HFF-Myc (cell line): ENCODE measurements around the gene ZBTB45.
A peak's percentile ranks its signal among the peaks of the same experiment; 100 is the strongest.
"Not testable (repeated sequence)": the region's sequence is repeated elsewhere in the genome, so short reads cannot be mapped to it uniquely, and the experiment has no call there.

Experiments used
- DNase-seq: peaks from one replicate; pipeline ENCODE4 v3.0.0-alpha.2; 2011; ENCODE audit warnings: low read depth; ENCODE audit errors: extremely low read depth
- H3K4me3 ChIP-seq: replicated peaks from 2 replicates; pipeline ENCODE4 v1.5.1; 2011; ENCODE audit warnings: low read depth, mild to moderate bottlenecking, control low read depth, low read length
- TF ChIP-seq, protein P1 (sequence below): IDR thresholded peaks from 2 replicates; pipeline ENCODE4 v1.5.1; 2012; ENCODE audit warnings: mild to moderate bottlenecking, low read depth, low read length, control low read depth; ENCODE audit errors: missing control alignments

The ZBTB45 gene

DNA sequence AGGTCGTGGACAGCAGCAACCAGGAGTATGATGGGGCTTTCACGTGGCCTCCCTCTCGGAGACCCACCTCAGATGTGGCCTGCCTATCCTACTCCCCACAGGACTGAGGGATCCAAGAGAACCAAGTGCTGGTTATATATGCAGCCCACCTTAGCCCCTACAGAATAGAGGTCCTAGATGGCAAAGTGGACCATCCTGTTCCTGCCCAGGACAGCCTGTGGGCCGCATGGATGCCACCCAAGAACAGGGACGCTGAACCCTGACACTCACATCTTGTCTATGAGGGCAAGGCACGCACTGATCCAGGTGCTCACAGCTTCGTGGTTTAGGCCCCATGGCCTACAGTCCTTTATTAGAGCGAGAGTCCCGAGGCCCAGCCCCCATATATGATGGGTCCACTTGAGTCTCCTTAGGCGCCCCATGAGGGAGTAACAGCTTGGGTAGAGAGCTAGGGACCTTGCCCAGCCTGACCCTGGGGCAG, 6.4 kb downstream of the ZBTB45 start:
- H3K4me3 ChIP-seq, result no peak overlapping the region
- no peak for DNase-seq
- TF ChIP-seq, protein P1, sequence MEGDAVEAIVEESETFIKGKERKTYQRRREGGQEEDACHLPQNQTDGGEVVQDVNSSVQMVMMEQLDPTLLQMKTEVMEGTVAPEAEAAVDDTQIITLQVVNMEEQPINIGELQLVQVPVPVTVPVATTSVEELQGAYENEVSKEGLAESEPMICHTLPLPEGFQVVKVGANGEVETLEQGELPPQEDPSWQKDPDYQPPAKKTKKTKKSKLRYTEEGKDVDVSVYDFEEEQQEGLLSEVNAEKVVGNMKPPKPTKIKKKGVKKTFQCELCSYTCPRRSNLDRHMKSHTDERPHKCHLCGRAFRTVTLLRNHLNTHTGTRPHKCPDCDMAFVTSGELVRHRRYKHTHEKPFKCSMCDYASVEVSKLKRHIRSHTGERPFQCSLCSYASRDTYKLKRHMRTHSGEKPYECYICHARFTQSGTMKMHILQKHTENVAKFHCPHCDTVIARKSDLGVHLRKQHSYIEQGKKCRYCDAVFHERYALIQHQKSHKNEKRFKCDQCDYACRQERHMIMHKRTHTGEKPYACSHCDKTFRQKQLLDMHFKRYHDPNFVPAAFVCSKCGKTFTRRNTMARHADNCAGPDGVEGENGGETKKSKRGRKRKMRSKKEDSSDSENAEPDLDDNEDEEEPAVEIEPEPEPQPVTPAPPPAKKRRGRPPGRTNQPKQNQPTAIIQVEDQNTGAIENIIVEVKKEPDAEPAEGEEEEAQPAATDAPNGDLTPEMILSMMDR, result no peak

- TF ChIP-seq, protein P1, result no peak
- H3K4me3 ChIP-seq, result no peak within 1 kb of the TSS
- DNase-seq, result no peak
Measured at GRCh38 chr19:58511353-58512208, 8.0 kb downstream of the ZBTB45 start, which contains the start of gene SLC27A5. SLC27A5 (minus strand) TSS chr19:58511992; CDS start chr19:58511955, 37 bp downstream.

GRCh38 chr19:58510084-58510862, 9.3 kb downstream of the ZBTB45 start:
- TF ChIP-seq, protein P1, result no peak
- no peak for DNase-seq
- H3K4me3 ChIP-seq, result no peak overlapping the region

DNA sequence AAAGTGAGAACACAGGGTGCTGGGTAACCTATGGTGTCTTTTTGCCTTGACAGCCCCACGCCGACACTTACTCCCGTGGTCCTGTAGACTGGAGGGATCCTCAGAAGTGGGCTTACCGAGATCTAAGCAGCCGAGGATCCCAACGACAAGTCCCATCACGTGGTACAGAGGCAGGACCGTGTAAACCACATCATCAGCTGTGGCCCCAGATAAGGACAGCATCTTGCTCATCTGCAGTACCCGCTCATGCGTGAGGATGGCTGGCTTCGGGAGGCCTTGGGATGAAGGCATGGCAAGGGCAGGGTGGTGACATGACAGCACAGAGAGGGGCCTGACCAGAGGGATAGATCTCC, 9.9 kb downstream of the ZBTB45 start:
- no peak for DNase-seq
- TF ChIP-seq, protein P1, result no peak
- no peak overlapping the region for H3K4me3 ChIP-seq

DNA sequence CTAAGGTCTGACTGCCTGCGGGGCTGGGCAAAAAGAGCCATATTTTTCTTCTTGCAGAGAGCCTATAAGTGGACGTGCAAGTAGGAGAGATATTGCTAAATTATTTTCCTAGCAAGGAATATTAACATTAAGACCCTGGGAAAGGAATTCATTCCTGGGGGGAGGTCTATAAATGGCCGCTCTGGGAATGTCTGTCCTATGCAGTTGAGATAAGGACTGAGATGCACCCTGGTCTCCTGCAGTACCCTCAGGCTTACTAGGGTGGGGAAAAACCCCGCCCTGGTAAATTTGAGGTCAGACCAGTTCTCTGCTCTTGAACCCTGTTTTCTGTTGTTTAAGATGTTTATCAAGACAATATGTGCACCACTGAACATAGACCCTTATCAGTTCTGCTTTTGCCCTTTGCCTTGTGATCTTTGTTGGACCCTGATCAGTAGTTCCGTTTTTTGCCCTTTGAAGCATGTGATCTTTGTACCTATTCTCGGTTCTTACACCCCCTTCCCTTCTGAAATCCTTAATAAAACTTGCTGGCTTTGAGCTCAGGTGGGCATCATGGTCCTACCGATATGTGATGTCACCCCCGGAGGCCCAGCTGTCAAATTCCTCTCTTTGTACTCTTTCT, 11.9 kb downstream of the ZBTB45 start:
- DNase-seq, H3K4me3 ChIP-seq: not testable (repeated sequence)

DNA sequence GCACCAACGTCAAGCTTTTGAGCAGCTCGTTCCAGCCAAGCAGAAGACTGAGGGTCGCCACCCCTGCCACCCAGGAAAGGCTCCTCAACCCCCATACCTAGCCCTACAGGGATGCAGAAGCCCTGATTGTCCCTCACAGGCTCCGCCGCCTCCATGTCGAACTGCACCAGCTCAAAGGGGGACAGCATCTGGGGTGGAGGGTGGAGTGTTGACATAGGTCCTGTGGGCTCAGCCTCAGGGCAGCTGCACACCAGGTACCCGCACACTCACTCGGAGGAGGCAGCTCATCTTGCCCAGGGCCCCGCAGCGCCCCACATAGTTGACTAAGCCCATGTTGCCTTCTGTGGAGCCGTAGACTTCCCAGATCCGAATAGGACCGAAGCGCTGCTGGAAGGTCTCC, 19.4 kb downstream of the ZBTB45 start:
- TF ChIP-seq, protein P1, result no peak
- H3K4me3 ChIP-seq, result peak overlapping the region; percentile 62
- DNase-seq, result no peak
